Measurements from ENCODE around the gene PIN1.

Gene PIN1

DNA sequence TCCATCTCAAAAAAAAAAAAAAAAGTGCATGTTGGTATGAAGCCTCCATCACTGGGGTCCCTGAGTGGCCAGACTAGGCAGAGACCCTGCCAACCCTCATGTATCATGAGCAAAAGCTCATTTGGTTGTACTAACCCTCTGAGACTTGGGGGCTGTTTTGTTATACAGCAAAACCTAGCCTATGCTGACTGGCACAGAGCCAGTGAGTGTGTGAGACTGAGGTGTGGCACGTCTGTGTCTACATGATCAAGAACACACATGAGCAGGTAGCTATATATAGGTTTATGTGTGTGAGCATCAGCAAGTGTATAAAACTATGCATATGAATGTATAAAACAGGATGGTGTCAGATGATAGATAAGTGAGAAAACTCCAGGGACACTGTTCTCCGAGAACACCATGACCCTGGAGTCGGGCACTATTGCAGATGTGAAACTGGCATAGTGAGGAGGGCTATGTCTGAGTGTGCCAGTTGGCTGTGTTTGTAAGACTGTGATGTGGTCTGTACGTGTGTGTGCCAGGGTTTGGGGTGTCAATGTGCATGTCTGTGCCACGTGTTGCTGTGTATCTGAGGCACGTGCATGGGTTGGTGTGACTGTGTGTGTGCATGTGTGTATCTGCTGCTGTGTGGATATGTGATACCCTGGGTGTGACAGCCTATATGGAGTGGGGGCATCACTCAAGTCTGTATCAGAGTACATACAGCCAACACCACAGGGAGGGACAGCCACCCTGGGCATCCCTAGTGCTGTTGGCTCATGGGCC lies 56.7 kb downstream of the PIN1 start:
- no peak for DNase-seq
